ENCODE measurements around the gene ANXA6.

Gene ANXA6

GRCh38 chr5:151058891-151059489, 98.6 kb downstream of the ANXA6 start:
- H3K9ac ChIP-seq (ENCODE audit: low read depth, low read length): no peak overlapping the region
- H3K36me3 ChIP-seq (ENCODE audit: control insufficient read depth, insufficient read depth, low read length): peaks cover 30% of the 10 kb centered on the region
- no peak overlapping the region for H3K27ac ChIP-seq (ENCODE audit: low read depth, low read length)
- no peak overlapping the region for H3K4me3 ChIP-seq (ENCODE audit: low read depth, low read length)
- H3K9me3 ChIP-seq (ENCODE audit: control insufficient read depth, insufficient read depth, low read length): no peaks in the 10 kb centered on the region
- H3K4me1 ChIP-seq (ENCODE audit: control insufficient read depth, insufficient read depth, low read length): no peaks in the 10 kb centered on the region
- no peaks in the 10 kb centered on the region for H3K27me3 ChIP-seq (ENCODE audit: control insufficient read depth, insufficient read depth, low read length)

- Histone ChIP-seq H3K27ac (ENCODE audit: low read depth, low read length) (no peak overlapping the region), H3K4me1 (ENCODE audit: control insufficient read depth, insufficient read depth, low read length) (no peaks in the 10 kb centered on the region), H3K36me3 (ENCODE audit: control insufficient read depth, insufficient read depth, low read length) (peaks cover 28% of the 10 kb centered on the region), H3K27me3 (ENCODE audit: control insufficient read depth, insufficient read depth, low read length) (no peaks in the 10 kb centered on the region), H3K9ac (ENCODE audit: low read depth, low read length) (no peak overlapping the region), H3K4me3 (ENCODE audit: low read depth, low read length) (no peak overlapping the region), H3K9me3 (ENCODE audit: control insufficient read depth, insufficient read depth, low read length) (no peaks in the 10 kb centered on the region)
Measured at GRCh38 chr5:151058301-151058700, 99.3 kb downstream of the ANXA6 start.

GRCh38 chr5:151056379-151057325, 100.9 kb downstream of the ANXA6 start:
- H3K4me1 ChIP-seq (ENCODE audit: control insufficient read depth, insufficient read depth, low read length): no peaks in the 10 kb centered on the region
- no peaks in the 10 kb centered on the region for H3K9me3 ChIP-seq (ENCODE audit: control insufficient read depth, insufficient read depth, low read length)
- H3K27me3 ChIP-seq (ENCODE audit: control insufficient read depth, insufficient read depth, low read length): no peaks in the 10 kb centered on the region
- H3K9ac ChIP-seq (ENCODE audit: low read depth, low read length): no peak overlapping the region
- H3K4me3 ChIP-seq (ENCODE audit: low read depth, low read length): no peak overlapping the region
- peaks cover 13% of the 10 kb centered on the region for H3K36me3 ChIP-seq (ENCODE audit: control insufficient read depth, insufficient read depth, low read length)
- H3K27ac ChIP-seq (ENCODE audit: low read depth, low read length): no peak overlapping the region

DNA sequence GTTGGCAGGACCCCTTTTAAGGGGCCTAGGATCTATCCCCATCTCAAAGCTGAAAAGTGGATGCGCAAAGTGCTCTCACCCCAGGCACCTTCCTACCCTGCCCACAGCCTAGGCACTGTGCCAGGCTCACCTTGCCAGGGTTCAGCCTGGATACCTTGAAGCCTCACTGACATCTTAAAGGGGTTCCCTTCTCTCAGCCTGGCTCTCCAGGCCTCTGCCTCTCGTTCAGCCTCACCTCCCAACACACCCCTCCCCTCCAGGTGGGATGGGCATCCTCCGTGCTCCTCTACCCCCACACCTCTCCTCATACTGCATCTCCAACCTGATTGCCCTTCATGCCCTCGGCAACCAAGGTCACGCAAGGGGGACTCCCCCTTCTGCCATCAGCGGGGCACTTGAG, 102.2 kb downstream of the ANXA6 start:
- H3K9me3 ChIP-seq (ENCODE audit: control insufficient read depth, insufficient read depth, low read length): no peaks in the 10 kb centered on the region
- H3K9ac ChIP-seq (ENCODE audit: low read depth, low read length): no peak overlapping the region
- no peaks in the 10 kb centered on the region for H3K27me3 ChIP-seq (ENCODE audit: control insufficient read depth, insufficient read depth, low read length)
- H3K36me3 ChIP-seq (ENCODE audit: control insufficient read depth, insufficient read depth, low read length): peaks cover 11% of the 10 kb centered on the region
- H3K27ac ChIP-seq (ENCODE audit: low read depth, low read length): no peak overlapping the region
- H3K4me3 ChIP-seq (ENCODE audit: low read depth, low read length): no peak overlapping the region
- no peaks in the 10 kb centered on the region for H3K4me1 ChIP-seq (ENCODE audit: control insufficient read depth, insufficient read depth, low read length)

DNA sequence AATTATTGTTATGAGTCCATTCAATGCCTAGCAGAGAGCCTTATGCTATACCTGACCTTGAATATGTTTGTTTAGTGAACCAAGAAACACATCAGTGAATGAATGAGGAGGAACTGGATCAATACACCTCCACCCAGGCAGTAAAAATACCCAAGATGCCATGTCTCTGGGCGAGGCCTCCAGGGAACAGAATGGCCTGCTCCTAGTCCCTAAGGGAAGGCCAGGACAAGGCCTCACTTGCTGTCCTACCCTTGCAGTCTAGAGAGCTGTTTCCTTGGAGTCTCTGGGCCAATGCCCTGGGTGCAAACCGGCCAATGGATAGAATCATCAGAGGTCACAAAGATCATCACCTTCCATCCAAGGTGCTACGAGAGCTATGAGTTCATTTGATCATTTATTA, 102.9 kb downstream of the ANXA6 start:
- H3K4me1 ChIP-seq (ENCODE audit: control insufficient read depth, insufficient read depth, low read length): no peaks in the 10 kb centered on the region
- H3K4me3 ChIP-seq (ENCODE audit: low read depth, low read length): no peak overlapping the region
- H3K9me3 ChIP-seq (ENCODE audit: control insufficient read depth, insufficient read depth, low read length): no peaks in the 10 kb centered on the region
- H3K9ac ChIP-seq (ENCODE audit: low read depth, low read length): no peak overlapping the region
- H3K36me3 ChIP-seq (ENCODE audit: control insufficient read depth, insufficient read depth, low read length): peaks cover 5% of the 10 kb centered on the region; the same call in 1 of the 2 replicates
- H3K27ac ChIP-seq (ENCODE audit: low read depth, low read length): no peak overlapping the region
- no peaks in the 10 kb centered on the region for H3K27me3 ChIP-seq (ENCODE audit: control insufficient read depth, insufficient read depth, low read length)

DNA sequence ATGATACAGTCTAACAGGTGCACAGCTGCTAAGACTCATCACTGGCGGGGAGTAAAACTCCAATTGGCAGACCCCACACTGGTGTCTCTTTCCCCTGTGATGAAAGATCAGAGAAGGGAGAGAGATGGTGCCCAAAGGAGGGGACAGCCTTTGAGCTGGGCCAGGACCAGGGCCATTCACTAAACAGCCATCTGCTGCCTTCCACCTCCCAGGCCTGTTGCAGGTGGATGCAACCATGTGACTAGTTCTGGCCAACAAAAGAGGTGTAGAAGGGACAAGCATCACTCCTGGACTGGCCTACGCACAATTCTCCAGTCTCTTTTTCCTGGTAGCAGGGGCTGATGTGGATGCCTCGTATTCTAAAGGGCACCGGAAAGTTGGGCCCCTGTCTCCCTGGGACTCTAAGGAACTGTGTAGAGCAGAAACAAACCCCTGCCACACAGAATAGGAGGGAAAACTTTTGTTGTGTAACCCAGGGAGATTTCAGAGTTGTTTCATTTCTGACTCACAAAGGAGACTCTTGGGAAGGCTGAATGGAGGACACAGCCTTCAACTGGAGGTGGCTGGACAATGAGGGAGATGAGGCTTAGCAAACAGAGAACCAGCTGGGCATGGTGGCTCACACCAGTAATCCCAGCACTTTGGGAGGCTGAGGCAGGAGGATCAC, 103.7 kb downstream of the ANXA6 start:
- Histone ChIP-seq H3K36me3 (ENCODE audit: control insufficient read depth, insufficient read depth, low read length) (peaks cover 11% of the 10 kb centered on the region; the same call in 1 of the 2 replicates), H3K27me3 (ENCODE audit: control insufficient read depth, insufficient read depth, low read length) (no peaks in the 10 kb centered on the region), H3K4me1 (ENCODE audit: control insufficient read depth, insufficient read depth, low read length) (no peaks in the 10 kb centered on the region), H3K9me3 (ENCODE audit: control insufficient read depth, insufficient read depth, low read length) (no peaks in the 10 kb centered on the region), H3K9ac (ENCODE audit: low read depth, low read length) (no peak overlapping the region), H3K27ac (ENCODE audit: low read depth, low read length) (no peak overlapping the region), H3K4me3 (ENCODE audit: low read depth, low read length) (no peak overlapping the region)

GRCh38 chr5:151052836-151053235, 104.7 kb downstream of the ANXA6 start:
- Histone ChIP-seq H3K4me3 (ENCODE audit: low read depth, low read length) (no peak overlapping the region), H3K36me3 (ENCODE audit: control insufficient read depth, insufficient read depth, low read length) (peaks cover 11% of the 10 kb centered on the region; the same call in 1 of the 2 replicates), H3K27me3 (ENCODE audit: control insufficient read depth, insufficient read depth, low read length) (no peaks in the 10 kb centered on the region), H3K9ac (ENCODE audit: low read depth, low read length) (no peak overlapping the region), H3K4me1 (ENCODE audit: control insufficient read depth, insufficient read depth, low read length) (no peaks in the 10 kb centered on the region), H3K9me3 (ENCODE audit: control insufficient read depth, insufficient read depth, low read length) (no peaks in the 10 kb centered on the region), H3K27ac (ENCODE audit: low read depth, low read length) (no peak overlapping the region)

DNA sequence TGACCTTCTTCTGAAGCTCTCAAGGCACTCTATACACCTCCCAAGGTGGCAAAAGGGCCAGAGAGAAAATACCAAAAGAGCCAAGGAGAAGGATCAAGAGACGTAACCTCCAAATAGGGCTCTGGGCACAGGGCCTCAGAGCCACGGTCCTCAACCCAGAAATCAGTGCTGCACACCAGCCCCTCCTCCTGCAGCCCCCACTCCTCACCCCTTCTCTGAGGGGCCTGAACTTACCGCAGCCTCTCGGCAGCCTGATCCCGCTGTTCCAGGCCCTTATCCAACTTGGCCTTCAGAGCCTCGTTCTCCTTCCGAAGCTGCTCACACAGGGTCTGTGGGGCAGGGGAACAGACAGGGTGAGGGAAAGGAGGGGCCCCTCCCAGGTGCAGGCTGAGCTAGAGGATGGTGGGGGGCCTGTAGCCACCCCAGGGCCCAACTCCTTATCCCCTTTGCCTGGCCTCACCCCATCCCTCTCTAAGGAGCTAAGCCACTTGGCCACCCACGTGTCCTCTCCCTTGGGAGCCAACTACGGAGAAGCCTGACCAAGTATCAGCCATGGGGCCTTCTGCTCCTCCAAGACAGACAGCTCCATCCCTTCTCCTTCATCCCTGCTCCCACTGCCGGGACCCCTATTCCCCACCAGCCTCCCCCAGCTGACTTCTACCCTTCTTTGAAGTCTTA, 105.5 kb downstream of the ANXA6 start:
- Histone ChIP-seq H3K9ac (ENCODE audit: low read depth, low read length) (no peak overlapping the region), H3K4me3 (ENCODE audit: low read depth, low read length) (no peak overlapping the region), H3K9me3 (ENCODE audit: control insufficient read depth, insufficient read depth, low read length) (no peaks in the 10 kb centered on the region), H3K27ac (ENCODE audit: low read depth, low read length) (no peak overlapping the region), H3K27me3 (ENCODE audit: control insufficient read depth, insufficient read depth, low read length) (no peaks in the 10 kb centered on the region), H3K4me1 (ENCODE audit: control insufficient read depth, insufficient read depth, low read length) (no peaks in the 10 kb centered on the region), H3K36me3 (ENCODE audit: control insufficient read depth, insufficient read depth, low read length) (peaks cover 14% of the 10 kb centered on the region; the same call in 1 of the 2 replicates)

- Histone ChIP-seq H3K27me3 (ENCODE audit: control insufficient read depth, insufficient read depth, low read length) (no peaks in the 10 kb centered on the region), H3K27ac (ENCODE audit: low read depth, low read length) (no peak overlapping the region), H3K9ac (ENCODE audit: low read depth, low read length) (no peak overlapping the region), H3K36me3 (ENCODE audit: control insufficient read depth, insufficient read depth, low read length) (peaks cover 16% of the 10 kb centered on the region; the same call in 1 of the 2 replicates), H3K4me3 (ENCODE audit: low read depth, low read length) (no peak overlapping the region), H3K4me1 (ENCODE audit: control insufficient read depth, insufficient read depth, low read length) (no peaks in the 10 kb centered on the region), H3K9me3 (ENCODE audit: control insufficient read depth, insufficient read depth, low read length) (no peaks in the 10 kb centered on the region)
Measured at GRCh38 chr5:151051066-151051930, 106.3 kb downstream of the ANXA6 start.

All from HUES48 (cell line).